Kidney (tissue), 14 donors: ENCODE results near the gene KIF1C. TPM values are rescaled to one million over a fixed set of nuclear protein-coding genes. Genes with fewer than 3 reads are reported as not detected.

ENCODE experiments used
- DNase-seq, 5 donors: peaks; one replicate each; pipeline ENCODE4 v3.0.0-alpha.2; 2013 to 2020
- FAIRE-seq: peaks from 2 replicates; lab custom pipeline; 2012; peaks lifted over from hg19 to GRCh38; lab: Jason Lieb, UNC
- H3K27ac ChIP-seq, 2 donors: one replicate each; pipeline ENCODE4 v1.7.0; 2013; ENCODE audit warnings: low read depth in 2 of 2, low read length in 2 of 2, inconsistent platforms in 1 of 2
- H3K27me3 ChIP-seq: one replicate; pipeline ENCODE4 v1.7.1; 2013; ENCODE audit warnings: low read length, inconsistent platforms; ENCODE audit not compliant: control insufficient read depth, insufficient read depth
- H3K36me3 ChIP-seq, 3 donors: one replicate each; pipeline versions ENCODE4 v1.7.0 to v1.7.1; 2013; ENCODE audit warnings: low read length in 3 of 3, control low read depth in 1 of 3, inconsistent platforms in 1 of 3; ENCODE audit not compliant: insufficient read depth in 3 of 3, control insufficient read depth in 2 of 3
- H3K4me1 ChIP-seq, 3 donors: one replicate each; pipeline versions ENCODE4 v1.7.0 to v1.7.1; 2013; ENCODE audit warnings: low read length in 3 of 3, inconsistent platforms in 1 of 3, low read depth in 1 of 3; ENCODE audit not compliant: control insufficient read depth in 2 of 3, insufficient read depth in 2 of 3
- H3K4me3 ChIP-seq, 3 donors: one replicate each; pipeline versions ENCODE4 v1.7.0 to v1.8.1; 2013; ENCODE audit warnings: low read length in 3 of 3, control low read depth in 1 of 3, inconsistent platforms in 1 of 3
- H3K9ac ChIP-seq, 3 donors: one replicate each; pipeline versions ENCODE4 v1.7.0 to v1.7.1; 2013; ENCODE audit warnings: low read length in 3 of 3, control low read depth in 1 of 3, inconsistent platforms in 1 of 3
- H3K9me3 ChIP-seq, 3 donors: one replicate each; pipeline versions ENCODE4 v1.7.0 to v1.7.1; 2013; ENCODE audit warnings: low read length in 3 of 3, control low read depth in 1 of 3, inconsistent platforms in 1 of 3; ENCODE audit not compliant: control insufficient read depth in 2 of 3, insufficient read depth in 1 of 3
- CTCF ChIP-seq: IDR thresholded peaks from 3 replicates; pipeline ENCODE4 v1.5.1; 2012; ENCODE audit warnings: mild to moderate bottlenecking, moderate library complexity, borderline replicate concordance; ENCODE audit not compliant: insufficient read depth; ENCODE audit errors: extremely low read depth
- intact Hi-C: fragments of 100-400 bp; cut with DNase I; formaldehyde crosslinking; loops from one replicate; pipeline ENCODE4 v1.11.1; 2022
- polyA plus RNA-seq: library from polyadenylated mRNA; stranded (reverse); fragments of 350-450 nt; fragmentation: Illumina TruSeq; extraction: RNeasy Lipid Tissue Mini Kit (QIAGEN cat#74804); gene quantifications from one replicate; pipeline ENCODE4 v1.2.3, GENCODE V29; 2014; ENCODE audit warnings: low read depth, low replicate concordance; ENCODE audit not compliant: insufficient read depth
- total RNA-seq: library from RNA; stranded (reverse); fragmentation: NEBNext Ultra II Directional; extraction: Animal tissue kit (Norgen Biotek cat#: 25700); gene quantifications from one replicate; pipeline ENCODE4 v1.2.1, GENCODE V29; 2021
- donor health status: control.
- donor health status: control.
- donor health status: control.
- donor health status: control.
- donor health status: control.
- donor health status: DM: yes; HTN: yes; CAD: no.
- donor health status: Normal renal cell carcinoma (clear cell type).

KIF1C gene
- total and polyA plus RNA-seq, 2 donors from 2014 or later, result 69.6 to 168 TPM

GRCh38 chr17:4986951-4987766 is 10.6 kb upstream of the KIF1C start, which contains the start of gene CAMTA2:
CAMTA2 (minus strand) TSS chr17:4987675; CDS start chr17:4986222, 1,453 bp downstream.
- Histone ChIP-seq H3K4me1 (peaks cover 4 to 17% (median 8%) of the 10 kb centered on the region in 3 donors), H3K36me3 (peaks cover 0 to 11% (median 10%) of the 10 kb centered on the region in 3 donors), H3K9ac (peak within 1 kb of the TSS; percentile 38 to 86 (median 74)), H3K27me3 (no peaks in the 10 kb centered on the region), H3K9me3 (no peaks in the 10 kb centered on the region), H3K27ac (peak within 1 kb of the TSS; percentile 94 to 96), H3K4me3 (peak within 1 kb of the TSS; percentile 73 to 75 (median 74))
- FAIRE-seq (no peak), DNase-seq (peak; percentile 84 to 96 (median 91))
- intact Hi-C loops, result no loop called here
- peak; percentile 54 for TF ChIP-seq CTCF

GRCh38 chr17:4987767-4988567 is 9.8 kb upstream of the KIF1C start:
- H3K9me3 ChIP-seq, result no peaks in the 10 kb centered on the region
- intact Hi-C loops, result no loop called here
- peaks cover 4 to 17% (median 8%) of the 10 kb centered on the region in 3 donors for H3K4me1 ChIP-seq
- no peak for TF ChIP-seq CTCF
- no peaks in the 10 kb centered on the region for H3K27me3 ChIP-seq
- H3K9ac ChIP-seq, result peak overlapping the region; percentile 38 to 74 (median 71)
- peak overlapping the region; percentile 94 to 96 for H3K27ac ChIP-seq
- peaks cover 0 to 5% (median 4%) of the 10 kb centered on the region in 3 donors for H3K36me3 ChIP-seq
- DNase-seq, result peak in 2 of 5 donors; percentile 7 to 41
- FAIRE-seq, result no peak
- H3K4me3 ChIP-seq, result peak overlapping the region; percentile 73 to 75 (median 74)

- Histone ChIP-seq H3K9me3 (no peaks in the 10 kb centered on the region), H3K27me3 (no peaks in the 10 kb centered on the region), H3K27ac (no peak overlapping the region), H3K4me1 (peaks cover 0 to 10% (median 4%) of the 10 kb centered on the region in 3 donors), H3K9ac (no peak overlapping the region), H3K36me3 (no peaks in the 10 kb centered on the region), H3K4me3 (no peak overlapping the region)
- FAIRE-seq, result no peak
- intact Hi-C loops, result no loop called here
- DNase-seq, result no peak
- no peak for TF ChIP-seq CTCF
Measured at GRCh38 chr17:4994081-4994595, 3.6 kb upstream of the KIF1C start.
